Measurements from ENCODE around the gene COPA.

COPA gene

GRCh38 chr1:160244209-160244608, 98.8 kb downstream of the COPA start:
- ChIA-PET CTCF (interaction anchor here (0.8 to 7.3 kb wide), 7 partner anchors 9 to 197 kb away, joined by 3 to 84 read pairs (median 5); no protein-coding TSS in a partner anchor), POLR2A (no interaction called here)
- TF ChIP-seq, protein P1, sequence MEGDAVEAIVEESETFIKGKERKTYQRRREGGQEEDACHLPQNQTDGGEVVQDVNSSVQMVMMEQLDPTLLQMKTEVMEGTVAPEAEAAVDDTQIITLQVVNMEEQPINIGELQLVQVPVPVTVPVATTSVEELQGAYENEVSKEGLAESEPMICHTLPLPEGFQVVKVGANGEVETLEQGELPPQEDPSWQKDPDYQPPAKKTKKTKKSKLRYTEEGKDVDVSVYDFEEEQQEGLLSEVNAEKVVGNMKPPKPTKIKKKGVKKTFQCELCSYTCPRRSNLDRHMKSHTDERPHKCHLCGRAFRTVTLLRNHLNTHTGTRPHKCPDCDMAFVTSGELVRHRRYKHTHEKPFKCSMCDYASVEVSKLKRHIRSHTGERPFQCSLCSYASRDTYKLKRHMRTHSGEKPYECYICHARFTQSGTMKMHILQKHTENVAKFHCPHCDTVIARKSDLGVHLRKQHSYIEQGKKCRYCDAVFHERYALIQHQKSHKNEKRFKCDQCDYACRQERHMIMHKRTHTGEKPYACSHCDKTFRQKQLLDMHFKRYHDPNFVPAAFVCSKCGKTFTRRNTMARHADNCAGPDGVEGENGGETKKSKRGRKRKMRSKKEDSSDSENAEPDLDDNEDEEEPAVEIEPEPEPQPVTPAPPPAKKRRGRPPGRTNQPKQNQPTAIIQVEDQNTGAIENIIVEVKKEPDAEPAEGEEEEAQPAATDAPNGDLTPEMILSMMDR (IDR thresholded peaks at IDR 0.05; ENCODE audit: control extremely low read depth, extremely low read depth, low read depth, missing control alignments) = no peak
- DNase-seq (ENCODE audit: extremely low spot score) = no peak

GRCh38 chr1:160243767-160244166, 99.3 kb downstream of the COPA start:
- CTCF ChIA-PET = interaction anchor here (0.8 to 7.3 kb wide), 6 partner anchors 9 to 82 kb away, joined by 3 to 84 read pairs (median 6); no protein-coding TSS in a partner anchor
- POLR2A ChIA-PET = no interaction called here
- TF ChIP-seq, protein P1 (IDR thresholded peaks at IDR 0.05; ENCODE audit: control extremely low read depth, extremely low read depth, low read depth, missing control alignments) = no peak
- no peak for DNase-seq (ENCODE audit: extremely low spot score)

DNA sequence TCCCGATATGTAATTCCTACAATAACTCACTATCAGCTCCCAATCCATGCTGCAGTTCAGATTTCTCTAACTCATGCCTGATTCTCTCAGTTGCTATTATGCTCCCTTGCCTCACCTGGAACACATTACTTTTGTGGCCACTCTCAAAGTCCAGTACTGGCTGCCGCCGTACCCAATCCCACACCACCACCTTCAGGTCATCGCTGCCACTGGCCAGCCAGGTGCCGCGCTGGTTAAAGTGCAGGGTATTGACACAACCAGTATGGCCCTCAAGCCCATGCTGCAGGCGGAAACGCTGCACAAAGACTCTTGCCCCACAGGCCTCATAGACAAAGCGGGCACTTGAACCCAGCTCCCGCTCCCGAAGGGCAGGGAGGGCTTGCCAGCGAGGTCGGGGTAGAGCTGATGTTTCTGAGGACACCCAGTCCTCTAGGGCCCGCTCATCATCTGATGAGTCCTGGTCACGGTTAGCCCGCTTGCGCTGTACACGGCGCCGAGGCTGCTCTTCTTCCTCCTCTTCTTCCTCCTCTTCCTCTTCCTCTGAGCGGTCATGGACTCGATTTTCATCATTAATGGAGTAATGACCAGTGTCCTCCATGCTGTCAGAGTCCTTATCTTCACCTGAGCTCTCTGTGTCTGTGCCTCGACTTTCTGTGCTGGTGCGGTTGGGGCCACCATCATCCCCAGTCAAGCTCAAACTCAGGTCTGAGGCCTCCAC, 103.3 kb downstream of the COPA start:
- POLR2A ChIA-PET = no interaction called here
- no peak for DNase-seq (ENCODE audit: extremely low spot score)
- CTCF ChIA-PET = interaction anchor here (0.9 to 7.3 kb wide), 13 partner anchors 9 to 193 kb away, joined by 3 to 84 read pairs (median 5); no protein-coding TSS in a partner anchor
- TF ChIP-seq, protein P1 (IDR thresholded peaks at IDR 0.05; ENCODE audit: control extremely low read depth, extremely low read depth, low read depth, missing control alignments) = no peak
